Motor neuron (in vitro differentiated cells): ENCODE results near the gene MAGOH. TPM values are rescaled to one million over a fixed set of nuclear protein-coding genes. Genes with fewer than 3 reads are reported as not detected.

Source experiments
- ATAC-seq, 8 experiments: fragments of 200-7000 bp; cut with Tn5 transposase; replicated peaks in 6 of 8; 2 replicates each; pipeline ENCODE4 v1.8.0; 2021; ENCODE audit warnings: mild to moderate bottlenecking in 8 of 8, moderate library complexity in 8 of 8
- H3K27ac ChIP-seq, 2 donors: fragments of 250-450 bp; sonication (Bioruptor Pico); 2 replicates each; pipeline ENCODE4 v1.9.0; 2021; ENCODE audit warnings: antibody characterized with exemption in 2 of 2, mild to moderate bottlenecking in 2 of 2, moderate library complexity in 1 of 2
- H3K4me1 ChIP-seq, 2 donors: fragments of 250-450 bp; sonication (Bioruptor Pico); replicated peaks in 1 of 2; 2 replicates each; pipeline ENCODE4 v1.6.1; 2021; ENCODE audit warnings: antibody characterized with exemption in 2 of 2, mild to moderate bottlenecking in 2 of 2, moderate library complexity in 1 of 2
- H3K4me3 ChIP-seq, 5 donors: fragments of 250-450 bp; sonication (Bioruptor Pico); 2 replicates each; pipeline ENCODE4 v1.9.0; 2021; ENCODE audit warnings: antibody characterized with exemption in 5 of 5, mild to moderate bottlenecking in 5 of 5, moderate library complexity in 4 of 5
- WGBS, 10 experiments: fragments of 450-650 bp; shearing (Covaris generic); methylation state at CpG; one replicate each; pipeline ENCODE4 v1.0.0; 2022; 5-methylcytosine and 5-hydroxymethylcytosine counted together
- in situ Hi-C, 9 experiments: fragments of 400-800 bp; cut with MboI; loops; one replicate each; pipeline ENCODE4 v1.15.0; 2021; ENCODE audit warnings: low sequenced_read_pairs in 9 of 9, low pct_unique_long_range_greater_than_20kb in 2 of 9; ENCODE audit not compliant: unreplicated experiment in 9 of 9
- total RNA-seq, 8 experiments: library from RNA; unstranded; fragments of 300-600 nt; gene quantifications; 2 replicates each; pipeline versions ENCODE4 v1.2.3 to v1.2.4, GENCODE V29; 2022

The MAGOH gene
- total RNA-seq, 8 experiments from 2014 or later, result 56.5 to 138 (median 83.2) TPM

DNA sequence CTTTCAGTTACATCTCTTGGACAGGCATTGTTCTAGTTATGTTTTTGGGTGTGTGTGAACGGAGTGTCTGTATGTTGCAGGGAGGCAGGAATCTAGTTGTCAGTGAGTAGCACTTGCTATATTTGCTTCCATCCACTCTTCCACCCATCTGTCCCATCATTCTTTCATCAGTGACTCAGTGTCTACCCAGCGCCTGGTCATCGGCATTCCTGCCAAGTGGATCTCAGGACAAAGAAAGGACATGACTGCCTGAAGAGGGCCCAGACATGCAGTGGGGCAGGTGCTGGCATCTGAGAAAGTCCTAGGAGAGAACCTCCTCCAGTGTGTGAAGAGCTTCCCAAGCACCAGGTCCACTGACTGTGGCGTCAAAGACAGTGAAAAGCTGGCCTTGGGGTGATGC is 27.3 kb upstream of the MAGOH start:
- H3K4me3 ChIP-seq, result no peak overlapping the region
- in situ Hi-C loops, result no loop called here
- ATAC-seq, result peak in 1 of 8 experiments; percentile 4
- WGBS, 10 experiments, result 40 to 100% (median 100%) methylated on average over 1 to 4 of the region's 4 CpGs; no CpG with 5 or more reads in 2 of the 10 experiments
- H3K4me1 ChIP-seq, result no peaks in the 10 kb centered on the region
- H3K27ac ChIP-seq, result no peak overlapping the region

- Histone ChIP-seq H3K4me1 (no peaks in the 10 kb centered on the region), H3K27ac (no peak overlapping the region), H3K4me3 (no peak overlapping the region)
- no peak for ATAC-seq
- WGBS, 10 experiments, result 60 to 100% (median 98%) methylated on average over 1 to 9 of the region's 11 CpGs; no CpG with 5 or more reads in 5 of the 10 experiments
- in situ Hi-C loops, result no loop called here
Observed at GRCh38 chr1:53264048-53264447, 25.7 kb upstream of the MAGOH start.

- Histone ChIP-seq H3K4me3 (no peak overlapping the region), H3K27ac (no peak overlapping the region), H3K4me1 (no peaks in the 10 kb centered on the region)
- in situ Hi-C loops, result no loop called here
- no peak for ATAC-seq
- WGBS, 10 experiments, result 90 to 100% (median 100%) methylated on average over 1 to 3 of the region's 3 CpGs; no CpG with 5 or more reads in 3 of the 10 experiments
Observed at GRCh38 chr1:53262000-53262399, 23.7 kb upstream of the MAGOH start.

- Histone ChIP-seq H3K27ac (no peak overlapping the region), H3K4me3 (no peak overlapping the region), H3K4me1 (no peaks in the 10 kb centered on the region)
- no peak for ATAC-seq
- WGBS, 10 experiments, result 79 to 100% (median 100%) methylated on average over 1 to 4 of the region's 4 CpGs; no CpG with 5 or more reads in 5 of the 10 experiments
- in situ Hi-C loops, result no loop called here
Observed at GRCh38 chr1:53260631-53261247, 22.4 kb upstream of the MAGOH start.

DNA sequence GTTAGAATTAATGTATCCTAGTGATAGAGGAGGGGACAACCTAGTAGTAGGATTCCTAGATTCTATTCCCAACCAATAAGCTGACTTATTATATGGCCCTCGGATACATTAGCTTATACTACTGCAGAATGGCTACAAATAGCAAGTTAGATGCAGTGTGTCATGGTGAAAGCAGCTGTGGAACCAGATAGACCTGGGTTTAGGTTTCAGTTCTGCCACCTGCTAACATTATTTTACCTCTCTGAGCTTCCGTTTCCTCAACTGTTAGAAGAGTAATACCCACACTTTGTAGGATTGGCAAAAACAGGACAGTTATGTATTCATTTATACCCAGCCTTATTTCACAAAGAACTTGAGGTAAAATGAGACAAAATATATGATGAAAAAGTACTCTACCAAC is 21.6 kb upstream of the MAGOH start:
- 80 to 100% (median 96%) methylated on average over 1 to 2 of the region's 2 CpGs; no CpG with 5 or more reads in 3 of the 10 experiments for WGBS, 10 experiments
- no peaks in the 10 kb centered on the region for H3K4me1 ChIP-seq
- H3K4me3 ChIP-seq, result no peak overlapping the region
- in situ Hi-C loops, result no loop called here
- H3K27ac ChIP-seq, result no peak overlapping the region
- ATAC-seq, result no peak

DNA sequence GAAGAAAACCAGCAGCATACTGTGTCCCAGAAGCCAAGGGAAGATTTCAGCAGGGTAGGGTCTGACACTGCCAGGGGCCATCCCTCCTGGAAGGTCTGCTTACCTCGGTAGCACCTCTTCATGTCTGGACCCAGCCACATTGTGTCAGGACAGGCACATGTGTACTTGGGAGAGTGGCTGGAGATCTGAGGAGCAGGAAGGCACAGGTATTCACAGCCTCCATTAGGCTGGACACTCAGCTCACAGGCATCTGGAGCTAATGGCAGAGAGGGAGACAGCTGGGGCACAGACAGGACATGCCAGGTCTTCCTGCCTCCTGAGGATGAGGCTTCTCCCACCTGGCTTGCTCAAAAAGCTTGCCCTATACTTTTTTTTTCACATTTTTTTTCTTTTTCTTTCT is 19.9 kb upstream of the MAGOH start:
- no peak for ATAC-seq
- Histone ChIP-seq H3K4me3 (no peak overlapping the region), H3K27ac (no peak overlapping the region), H3K4me1 (no peaks in the 10 kb centered on the region)
- 22 to 86% (median 75%) methylated on average over 1 of the region's 1 CpG; no CpG with 5 or more reads in 6 of the 10 experiments for WGBS, 10 experiments
- in situ Hi-C loops, result no loop called here

GRCh38 chr1:53257454-53258081 is 19.2 kb upstream of the MAGOH start:
- ATAC-seq, result peak in 1 of 8 experiments; percentile 51
- in situ Hi-C loops, result no loop called here
- no peak overlapping the region for H3K27ac ChIP-seq
- 79 to 100% (median 88%) methylated on average over 2 to 5 of the region's 5 CpGs for WGBS, 10 experiments
- H3K4me1 ChIP-seq, result no peaks in the 10 kb centered on the region
- H3K4me3 ChIP-seq, result no peak overlapping the region

GRCh38 chr1:53256511-53257453 is 18.5 kb upstream of the MAGOH start:
- ATAC-seq, result peak in 1 of 8 experiments; percentile 17
- in situ Hi-C loops, result no loop called here
- Histone ChIP-seq H3K4me1 (no peaks in the 10 kb centered on the region), H3K4me3 (no peak overlapping the region), H3K27ac (no peak overlapping the region)
- WGBS, 10 experiments, result 81 to 100% (median 96%) methylated on average over 1 to 9 of the region's 11 CpGs; no CpG with 5 or more reads in 2 of the 10 experiments

DNA sequence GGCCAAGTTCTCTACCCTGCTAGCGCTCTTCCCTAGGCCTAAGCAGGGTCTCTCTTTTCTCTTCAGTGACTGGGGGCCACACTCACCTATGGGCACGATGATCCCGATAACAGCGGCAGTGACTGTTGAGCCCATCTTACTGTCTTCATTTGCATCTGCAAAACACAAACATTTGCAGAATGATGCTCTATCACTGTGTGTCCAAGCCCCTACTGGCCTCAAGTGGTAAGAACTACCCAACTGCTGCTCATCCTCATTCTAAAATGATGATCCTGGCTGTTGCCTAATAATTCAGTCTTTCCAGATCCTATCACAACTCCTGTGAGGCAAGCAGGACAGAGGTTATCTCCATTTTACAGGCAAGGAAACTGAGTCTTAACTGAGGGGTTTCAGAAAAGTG is 16.7 kb upstream of the MAGOH start:
- H3K4me1 ChIP-seq, result peaks cover 0 to 4% of the 10 kb centered on the region in 2 donors
- no peak for ATAC-seq
- H3K27ac ChIP-seq, result no peak overlapping the region
- WGBS, 10 experiments, result 80 to 100% (median 100%) methylated on average over 1 to 4 of the region's 4 CpGs; no CpG with 5 or more reads in 4 of the 10 experiments
- H3K4me3 ChIP-seq, result no peak overlapping the region
- in situ Hi-C loops, result no loop called here

DNA sequence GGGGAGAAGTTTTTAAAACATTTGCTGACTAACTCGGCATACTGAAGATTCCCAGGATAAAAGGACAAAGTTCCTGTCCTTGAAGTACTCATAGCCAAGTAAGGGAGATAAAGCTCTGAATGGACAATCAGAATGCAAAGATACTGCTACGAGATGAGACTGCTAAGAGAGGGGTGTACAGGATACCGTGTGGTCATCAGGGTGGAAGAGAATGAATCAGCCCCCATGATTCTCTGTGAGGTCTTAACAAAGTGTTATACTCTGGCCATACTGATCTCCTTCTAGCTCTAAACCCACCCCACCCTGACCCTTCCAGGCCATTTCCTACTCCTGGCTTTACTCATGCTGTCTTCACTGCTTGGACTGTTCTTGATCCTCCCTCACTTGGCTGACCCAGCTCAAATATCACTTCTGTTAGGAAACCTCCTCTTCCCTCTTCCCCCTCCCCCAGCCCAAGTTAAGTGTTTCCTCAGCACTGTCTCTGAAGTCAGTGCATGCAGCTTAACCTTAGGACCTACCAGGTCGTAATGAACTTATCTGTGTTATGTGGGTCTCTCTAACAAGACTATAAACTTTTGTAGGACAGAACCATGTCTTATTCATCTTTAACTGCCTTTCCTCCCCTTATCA is 15.8 kb upstream of the MAGOH start:
- no peak overlapping the region for H3K4me3 ChIP-seq
- in situ Hi-C loops, result no loop called here
- 58 to 100% (median 88%) methylated on average over 1 to 4 of the region's 4 CpGs for WGBS, 10 experiments
- peak in 1 of 8 experiments; percentile 53 for ATAC-seq
- H3K27ac ChIP-seq, result no peak overlapping the region
- H3K4me1 ChIP-seq, result peaks cover 0 to 11% of the 10 kb centered on the region in 2 donors

- WGBS, 10 experiments, result 67 to 100% (median 80%) methylated on average over 1 to 4 of the region's 4 CpGs; no CpG with 5 or more reads in 3 of the 10 experiments
- H3K4me3 ChIP-seq, result no peak overlapping the region
- H3K27ac ChIP-seq, result no peak overlapping the region
- ATAC-seq, result no peak
- in situ Hi-C loops, result no loop called here
- peaks cover 0 to 11% of the 10 kb centered on the region in 2 donors for H3K4me1 ChIP-seq
Observed at GRCh38 chr1:53250325-53250724, 12.0 kb upstream of the MAGOH start.

DNA sequence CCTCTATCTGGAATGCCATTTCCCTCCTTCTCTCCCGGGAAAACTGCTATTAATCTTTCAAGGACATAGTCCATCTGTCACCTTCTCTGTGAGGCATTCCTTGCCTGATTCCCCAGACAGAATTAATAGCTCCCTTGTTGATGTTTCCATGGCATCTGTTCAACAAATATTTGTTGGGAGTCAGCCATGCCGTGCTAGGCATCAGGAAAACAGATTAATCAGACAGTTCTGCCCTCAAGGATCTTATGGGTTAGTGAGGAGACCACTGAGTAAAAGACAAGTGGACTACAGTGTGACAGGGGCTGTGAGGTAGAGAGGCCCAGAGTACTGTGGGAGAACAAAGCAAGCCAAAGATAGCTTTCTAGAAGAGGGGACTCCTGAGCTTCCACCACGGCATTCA is 11.4 kb upstream of the MAGOH start:
- peak in 5 of 8 experiments; percentile 38 to 97 (median 63) for ATAC-seq
- Histone ChIP-seq H3K4me3 (no peak overlapping the region), H3K27ac (no peak overlapping the region), H3K4me1 (peaks cover 0 to 11% of the 10 kb centered on the region in 2 donors)
- in situ Hi-C loops, result no loop called here
- 31 to 100% (median 60%) methylated on average over 1 to 3 of the region's 3 CpGs; no CpG with 5 or more reads in 1 of the 10 experiments for WGBS, 10 experiments
